HG02678 (cell line): ENCODE measurements around the gene ATE1.
"Not testable (repeated sequence)": the region's sequence is repeated elsewhere in the genome, so short reads cannot be mapped to it uniquely, and the experiment has no call there.

Experiments
- ATAC-seq: cut with Tn5 transposase; IDR thresholded peaks from one replicate; pipeline ENCODE4 v1.9.1; 2021; ENCODE audit warnings: mild to moderate bottlenecking, moderate library complexity; ENCODE audit not compliant: unreplicated experiment

Gene ATE1

GRCh38 chr10:121930268-121931085 is 2.6 kb upstream of the ATE1 start:
- ATAC-seq = not testable (repeated sequence)

- not testable (repeated sequence) for ATAC-seq
These were observed 1.9 kb upstream of the ATE1 start for GRCh38 chr10:121929585-121930267.

GRCh38 chr10:121928528-121928884 is 675 bp upstream of the ATE1 start:
- peak; percentile 3 for ATAC-seq

GRCh38 chr10:121927318-121927840 is 452 bp downstream of the ATE1 start:
- peak; percentile 39 for ATAC-seq

GRCh38 chr10:121926671-121927317 is 1.0 kb downstream of the ATE1 start:
- ATAC-seq = no peak

GRCh38 chr10:121926157-121926556 is 1.7 kb downstream of the ATE1 start:
- no peak for ATAC-seq

- no peak for ATAC-seq
These were observed 6.4 kb downstream of the ATE1 start for GRCh38 chr10:121921238-121921931.

- no peak for ATAC-seq
These were observed 8.2 kb downstream of the ATE1 start for GRCh38 chr10:121919666-121920065.

GRCh38 chr10:121918800-121919199 is 9.0 kb downstream of the ATE1 start:
- not testable (repeated sequence) for ATAC-seq

- ATAC-seq = no peak
These were observed 13.2 kb downstream of the ATE1 start for GRCh38 chr10:121914661-121915060.

- ATAC-seq = peak; percentile 18
These were observed 16.5 kb downstream of the ATE1 start for GRCh38 chr10:121911421-121911697.

- peak; percentile 67 for ATAC-seq
These were observed 17.0 kb downstream of the ATE1 start for GRCh38 chr10:121910673-121911420.

GRCh38 chr10:121904888-121905287 is 22.9 kb downstream of the ATE1 start:
- no peak for ATAC-seq

GRCh38 chr10:121900443-121901174 is 27.2 kb downstream of the ATE1 start:
- peak; percentile 76 for ATAC-seq

GRCh38 chr10:121899727-121900126 is 28.1 kb downstream of the ATE1 start:
- no peak for ATAC-seq

GRCh38 chr10:121891103-121891502 is 36.7 kb downstream of the ATE1 start:
- no peak for ATAC-seq

GRCh38 chr10:121889212-121889611 is 38.6 kb downstream of the ATE1 start:
- no peak for ATAC-seq

- peak; percentile 73 for ATAC-seq
These were observed 40.7 kb downstream of the ATE1 start for GRCh38 chr10:121886997-121887622.

- no peak for ATAC-seq
These were observed 41.6 kb downstream of the ATE1 start for GRCh38 chr10:121886181-121886580.
